ENCODE results near the gene KIF4A. TPM values are rescaled to one million over a fixed set of nuclear protein-coding genes. Genes with fewer than 3 reads are reported as not detected.
"Not testable (repeated sequence)": the region's sequence is repeated elsewhere in the genome, so short reads cannot be mapped to it uniquely, and the experiment has no call there.

KIF4A gene
- total RNA-seq, 1 donor from 2014 or later = 3.0 TPM

GRCh38 chrX:70359458-70359857 is 69.6 kb downstream of the KIF4A start:
- Histone ChIP-seq H3K27ac (ENCODE audit: low read depth, low read length) (no peak overlapping the region), H3K4me2 (ENCODE audit: low read length) (no peak overlapping the region), H4K20me1 (ENCODE audit: insufficient read depth, low read length) (no peaks in the 10 kb centered on the region), H3K9me3 (ENCODE audit: insufficient read depth, low read depth, low read length) (no peaks in the 10 kb centered on the region), H3K79me2 (ENCODE audit: insufficient read depth, low read length) (no peaks in the 10 kb centered on the region), H3K27me3 (ENCODE audit: insufficient read depth, low read length) (no peaks in the 10 kb centered on the region), H2AFZ (ENCODE audit: low read depth, low read length) (no peak overlapping the region), H3K4me3 (ENCODE audit: insufficient read depth, low read depth, low read length) (no peak overlapping the region), H3K9ac (ENCODE audit: low read length) (no peak overlapping the region), H3K4me1 (ENCODE audit: insufficient read depth, low read length) (no peaks in the 10 kb centered on the region), H3K36me3 (ENCODE audit: insufficient read depth, low read length) (no peaks in the 10 kb centered on the region)
- DNase-seq (ENCODE audit: low read depth) (no peak), FAIRE-seq (no peak)
- TF ChIP-seq EZH2 (IDR thresholded peaks at IDR 0.05; ENCODE audit: insufficient read depth, low read length) (no peak), CTCF (IDR thresholded peaks at IDR 0.05; ENCODE audit: insufficient read depth, low read depth, low read length) (no peak)
- Mint-ChIP-seq H3K27ac (ENCODE audit: unreplicated experiment) (no peak overlapping the region), H3K4me3 (ENCODE audit: unreplicated experiment) (no peak overlapping the region), H3K36me3 (ENCODE audit: low read depth, unreplicated experiment) (no peaks in the 10 kb centered on the region), H3K27me3 (ENCODE audit: low read depth, unreplicated experiment) (no peaks in the 10 kb centered on the region), H3K9me3 (ENCODE audit: unreplicated experiment) (no peaks in the 10 kb centered on the region), H3K4me1 (ENCODE audit: low read depth, unreplicated experiment) (no peaks in the 10 kb centered on the region)

- Histone ChIP-seq H4K20me1 (ENCODE audit: insufficient read depth, low read length) (no peaks in the 10 kb centered on the region), H2AFZ (ENCODE audit: low read depth, low read length) (no peak overlapping the region), H3K9me3 (ENCODE audit: insufficient read depth, low read depth, low read length) (no peaks in the 10 kb centered on the region), H3K36me3 (ENCODE audit: insufficient read depth, low read length) (no peaks in the 10 kb centered on the region), H3K4me1 (ENCODE audit: insufficient read depth, low read length) (no peaks in the 10 kb centered on the region), H3K9ac (ENCODE audit: low read length) (no peak overlapping the region), H3K4me2 (ENCODE audit: low read length) (no peak overlapping the region), H3K27ac (ENCODE audit: low read depth, low read length) (no peak overlapping the region), H3K27me3 (ENCODE audit: insufficient read depth, low read length) (no peaks in the 10 kb centered on the region), H3K4me3 (ENCODE audit: insufficient read depth, low read depth, low read length) (no peak overlapping the region), H3K79me2 (ENCODE audit: insufficient read depth, low read length) (no peaks in the 10 kb centered on the region)
- DNase-seq (ENCODE audit: low read depth) (no peak), FAIRE-seq (no peak)
- H3K36me3 Mint-ChIP-seq (ENCODE audit: low read depth, unreplicated experiment) = no peaks in the 10 kb centered on the region
- no peaks in the 10 kb centered on the region for H3K9me3 Mint-ChIP-seq (ENCODE audit: unreplicated experiment)
- no peak for TF ChIP-seq EZH2 (IDR thresholded peaks at IDR 0.05; ENCODE audit: insufficient read depth, low read length)
- no peak for TF ChIP-seq CTCF (IDR thresholded peaks at IDR 0.05; ENCODE audit: insufficient read depth, low read depth, low read length)
- H3K4me1 Mint-ChIP-seq (ENCODE audit: low read depth, unreplicated experiment) = no peaks in the 10 kb centered on the region
- no peak overlapping the region for H3K4me3 Mint-ChIP-seq (ENCODE audit: unreplicated experiment)
- no peak overlapping the region for H3K27ac Mint-ChIP-seq (ENCODE audit: unreplicated experiment)
- H3K27me3 Mint-ChIP-seq (ENCODE audit: low read depth, unreplicated experiment) = no peaks in the 10 kb centered on the region
Measured at GRCh38 chrX:70360366-70360765, 70.5 kb downstream of the KIF4A start.

GRCh38 chrX:70368731-70369130 is 78.8 kb downstream of the KIF4A start:
- FAIRE-seq; H3K4me3 Mint-ChIP-seq (ENCODE audit: unreplicated experiment); H4K20me1 ChIP-seq (ENCODE audit: insufficient read depth, low read length); H3K27me3 Mint-ChIP-seq (ENCODE audit: low read depth, unreplicated experiment); H3K4me1 ChIP-seq (ENCODE audit: insufficient read depth, low read length); H3K79me2 ChIP-seq (ENCODE audit: insufficient read depth, low read length); H3K36me3 Mint-ChIP-seq (ENCODE audit: low read depth, unreplicated experiment); H3K36me3 ChIP-seq (ENCODE audit: insufficient read depth, low read length); H3K9me3 Mint-ChIP-seq (ENCODE audit: unreplicated experiment); H3K27me3 ChIP-seq (ENCODE audit: insufficient read depth, low read length); H3K27ac ChIP-seq (ENCODE audit: low read depth, low read length); H2AFZ ChIP-seq (ENCODE audit: low read depth, low read length); H3K9me3 ChIP-seq (ENCODE audit: insufficient read depth, low read depth, low read length); H3K27ac Mint-ChIP-seq (ENCODE audit: unreplicated experiment); H3K4me2 ChIP-seq (ENCODE audit: low read length); H3K4me3 ChIP-seq (ENCODE audit: insufficient read depth, low read depth, low read length); H3K4me1 Mint-ChIP-seq (ENCODE audit: low read depth, unreplicated experiment); DNase-seq (ENCODE audit: low read depth); H3K9ac ChIP-seq (ENCODE audit: low read length): not testable (repeated sequence)

All from astrocyte (in vitro differentiated cells and primary cell).